ENCODE data around the gene MAST4.

The MAST4 gene

DNA sequence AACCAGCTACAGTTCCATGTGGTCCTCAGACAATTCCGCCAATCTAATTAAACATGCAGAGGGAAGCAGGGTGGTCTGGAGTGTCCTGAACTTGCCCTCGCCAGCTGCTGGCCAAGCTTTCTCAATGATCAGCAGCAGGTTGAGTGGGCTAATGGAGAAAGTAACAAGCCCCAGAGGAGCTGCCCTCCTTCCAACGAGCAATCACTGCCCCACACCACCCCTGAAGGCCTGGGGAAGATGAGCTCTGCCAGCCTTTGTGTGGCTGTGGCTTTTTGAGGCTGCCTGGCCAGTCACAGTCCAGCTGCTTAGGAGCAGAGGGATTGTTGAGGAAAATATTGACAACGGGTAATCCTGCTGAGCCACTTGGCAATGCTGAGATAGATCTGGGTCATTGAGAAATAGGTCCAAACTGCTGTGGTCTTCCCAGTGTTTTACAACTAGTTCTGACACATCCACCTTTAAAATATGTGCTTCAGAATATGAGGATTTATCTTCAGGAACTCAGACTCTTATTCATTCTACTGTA is 493.1 kb downstream of the MAST4 start:
- no peaks in the 10 kb centered on the region for H3K27me3 ChIP-seq (replicated peaks)
- TF ChIP-seq, protein P1, sequence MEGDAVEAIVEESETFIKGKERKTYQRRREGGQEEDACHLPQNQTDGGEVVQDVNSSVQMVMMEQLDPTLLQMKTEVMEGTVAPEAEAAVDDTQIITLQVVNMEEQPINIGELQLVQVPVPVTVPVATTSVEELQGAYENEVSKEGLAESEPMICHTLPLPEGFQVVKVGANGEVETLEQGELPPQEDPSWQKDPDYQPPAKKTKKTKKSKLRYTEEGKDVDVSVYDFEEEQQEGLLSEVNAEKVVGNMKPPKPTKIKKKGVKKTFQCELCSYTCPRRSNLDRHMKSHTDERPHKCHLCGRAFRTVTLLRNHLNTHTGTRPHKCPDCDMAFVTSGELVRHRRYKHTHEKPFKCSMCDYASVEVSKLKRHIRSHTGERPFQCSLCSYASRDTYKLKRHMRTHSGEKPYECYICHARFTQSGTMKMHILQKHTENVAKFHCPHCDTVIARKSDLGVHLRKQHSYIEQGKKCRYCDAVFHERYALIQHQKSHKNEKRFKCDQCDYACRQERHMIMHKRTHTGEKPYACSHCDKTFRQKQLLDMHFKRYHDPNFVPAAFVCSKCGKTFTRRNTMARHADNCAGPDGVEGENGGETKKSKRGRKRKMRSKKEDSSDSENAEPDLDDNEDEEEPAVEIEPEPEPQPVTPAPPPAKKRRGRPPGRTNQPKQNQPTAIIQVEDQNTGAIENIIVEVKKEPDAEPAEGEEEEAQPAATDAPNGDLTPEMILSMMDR (IDR thresholded peaks at IDR 0.05; ENCODE audit: low read depth, low read length, missing control alignments): no peak
- in situ Hi-C loops (cut with HindIII; ENCODE audit: low pct_ligation_motif_present, low sequenced_read_pairs): no loop called here
- DNase-seq: no peak
- no peak overlapping the region for H3K4me3 ChIP-seq (ENCODE audit: low read depth, low read length)
- H3K36me3 ChIP-seq (replicated peaks): no peaks in the 10 kb centered on the region
- no peak overlapping the region for H3K27ac ChIP-seq

DNA sequence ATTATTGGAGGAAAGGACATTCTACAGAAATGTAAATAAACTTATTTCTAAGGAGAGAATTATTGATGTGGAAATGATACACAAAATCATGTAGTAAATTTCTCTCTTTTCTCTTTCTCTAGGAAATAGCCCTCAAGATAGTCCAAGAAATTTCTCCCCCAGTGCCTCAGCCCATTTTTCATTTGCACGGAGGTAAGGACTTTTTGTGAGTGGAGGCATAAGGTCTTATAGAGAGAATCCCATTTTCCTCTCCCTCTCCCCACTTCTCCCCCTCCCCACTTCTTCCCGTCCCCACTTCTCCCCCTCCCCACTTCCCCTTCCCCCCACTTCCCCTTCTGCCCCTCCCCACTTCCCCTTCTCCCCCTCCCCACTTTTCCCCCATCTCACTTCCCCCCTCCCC is 493.8 kb downstream of the MAST4 start:
- no peaks in the 10 kb centered on the region for H3K27me3 ChIP-seq (replicated peaks)

DNA sequence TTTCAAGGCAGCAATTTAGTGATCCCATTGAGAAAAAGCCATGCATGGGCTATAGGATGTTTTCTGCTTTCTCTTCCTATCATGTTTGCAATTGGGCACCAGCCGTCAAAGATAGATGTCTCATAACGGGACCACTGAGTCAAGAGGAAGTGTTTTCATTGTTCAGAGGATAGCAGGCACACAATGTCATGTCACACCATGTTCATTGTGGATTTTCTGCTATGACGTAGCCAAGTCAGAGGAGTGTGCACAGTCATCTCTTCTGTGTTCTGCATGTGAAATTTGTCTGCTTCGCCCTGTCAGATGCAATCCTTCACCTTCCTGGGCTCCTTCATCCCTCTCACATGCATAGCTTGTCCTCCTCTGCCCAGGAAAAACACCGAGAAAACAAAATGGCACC is 494.4 kb downstream of the MAST4 start:
- Histone ChIP-seq H3K27ac (no peak overlapping the region), H3K27me3 (replicated peaks) (no peaks in the 10 kb centered on the region), H3K36me3 (replicated peaks) (no peaks in the 10 kb centered on the region), H3K4me3 (ENCODE audit: low read depth, low read length) (no peak overlapping the region)
- TF ChIP-seq, protein P1 (IDR thresholded peaks at IDR 0.05; ENCODE audit: low read depth, low read length, missing control alignments): no peak
- in situ Hi-C loops (cut with HindIII; ENCODE audit: low pct_ligation_motif_present, low sequenced_read_pairs): no loop called here
- no peak for DNase-seq

More for the DNA sequence above, 493.8 kb downstream of the MAST4 start:
- in situ Hi-C loops (cut with HindIII; ENCODE audit: low pct_ligation_motif_present, low sequenced_read_pairs): no loop called here
- no peak overlapping the region for H3K27ac ChIP-seq
- no peak overlapping the region for H3K4me3 ChIP-seq (ENCODE audit: low read depth, low read length)
- H3K36me3 ChIP-seq (replicated peaks): no peaks in the 10 kb centered on the region
- no peak for DNase-seq
- TF ChIP-seq, protein P1 (IDR thresholded peaks at IDR 0.05; ENCODE audit: low read depth, low read length, missing control alignments): no peak

DNA sequence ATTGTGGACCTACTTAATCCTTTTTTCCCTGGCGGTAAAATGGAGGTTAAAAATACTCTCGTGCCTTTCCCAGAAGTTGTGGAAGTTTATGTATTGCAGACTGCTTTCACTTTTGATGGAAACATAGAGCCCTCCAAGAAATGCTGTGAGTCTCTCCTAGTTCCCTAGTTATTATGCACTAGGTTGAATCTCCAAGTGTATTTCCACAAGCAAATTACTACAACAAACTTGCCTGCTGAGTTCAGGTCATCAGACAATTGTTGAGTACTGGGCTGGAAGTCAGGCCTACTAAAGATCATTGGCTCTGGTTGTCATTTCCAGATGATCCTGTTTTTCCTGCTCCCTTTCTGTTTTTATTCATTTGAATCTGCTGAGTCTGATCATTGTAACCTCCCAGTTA is 496.3 kb downstream of the MAST4 start:
- Histone ChIP-seq H3K27me3 (replicated peaks) (no peaks in the 10 kb centered on the region), H3K4me3 (ENCODE audit: low read depth, low read length) (no peak overlapping the region), H3K36me3 (replicated peaks) (no peaks in the 10 kb centered on the region), H3K27ac (no peak overlapping the region)
- in situ Hi-C loops (cut with HindIII; ENCODE audit: low pct_ligation_motif_present, low sequenced_read_pairs): no loop called here
- DNase-seq: no peak
- TF ChIP-seq, protein P1 (IDR thresholded peaks at IDR 0.05; ENCODE audit: low read depth, low read length, missing control alignments): no peak

DNA sequence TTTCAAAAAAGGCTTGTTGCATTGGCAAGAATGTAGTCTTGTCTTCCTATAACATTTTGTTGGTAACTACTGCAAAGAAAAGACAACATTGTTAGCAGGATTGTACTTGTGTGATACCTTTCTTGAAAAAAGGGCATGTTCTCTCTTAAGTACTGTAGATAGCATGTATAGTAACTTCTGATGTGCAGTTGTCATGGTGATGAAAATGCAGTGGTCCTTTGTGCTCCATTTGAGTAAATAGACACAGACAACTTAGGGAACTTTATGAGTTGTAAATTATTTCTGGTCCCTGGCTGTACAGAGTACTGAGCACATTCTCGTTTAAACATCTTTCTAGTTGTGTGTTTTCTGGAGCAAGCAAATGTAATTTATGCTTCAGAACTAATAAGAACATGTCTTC is 497.1 kb downstream of the MAST4 start:
- Histone ChIP-seq H3K27me3 (replicated peaks) (no peaks in the 10 kb centered on the region), H3K4me3 (ENCODE audit: low read depth, low read length) (no peak overlapping the region), H3K27ac (no peak overlapping the region), H3K36me3 (replicated peaks) (no peaks in the 10 kb centered on the region)
- TF ChIP-seq, protein P1 (IDR thresholded peaks at IDR 0.05; ENCODE audit: low read depth, low read length, missing control alignments): no peak
- DNase-seq: no peak
- in situ Hi-C loops (cut with HindIII; ENCODE audit: low pct_ligation_motif_present, low sequenced_read_pairs): no loop called here

All from brain microvascular endothelial cell (primary cell).